Activated naive CD8-positive, alpha-beta T cell (primary cell): ENCODE results near the gene PCNX1.
A peak's percentile ranks its signal among the peaks of the same experiment; 100 is the strongest.

Experiments
- H3K27ac Mint-ChIP-seq: one replicate; pipeline ENCODE4 v1.8.0; 2021; ENCODE audit warnings: mixed read lengths
- H3K27me3 Mint-ChIP-seq: one replicate; pipeline ENCODE4 v1.8.0; 2021; ENCODE audit warnings: mixed read lengths
- H3K36me3 Mint-ChIP-seq: one replicate; pipeline ENCODE4 v1.8.0; 2021; ENCODE audit warnings: mixed read lengths
- H3K4me1 Mint-ChIP-seq: one replicate; pipeline ENCODE4 v1.8.0; 2021; ENCODE audit warnings: low read depth, mixed read lengths
- H3K4me3 Mint-ChIP-seq: one replicate; pipeline ENCODE4 v1.8.0; 2021; ENCODE audit warnings: mild to moderate bottlenecking, mixed read lengths
- H3K9me3 Mint-ChIP-seq: one replicate; pipeline ENCODE4 v1.8.0; 2021; ENCODE audit warnings: low read depth, mixed read lengths

The PCNX1 gene

DNA sequence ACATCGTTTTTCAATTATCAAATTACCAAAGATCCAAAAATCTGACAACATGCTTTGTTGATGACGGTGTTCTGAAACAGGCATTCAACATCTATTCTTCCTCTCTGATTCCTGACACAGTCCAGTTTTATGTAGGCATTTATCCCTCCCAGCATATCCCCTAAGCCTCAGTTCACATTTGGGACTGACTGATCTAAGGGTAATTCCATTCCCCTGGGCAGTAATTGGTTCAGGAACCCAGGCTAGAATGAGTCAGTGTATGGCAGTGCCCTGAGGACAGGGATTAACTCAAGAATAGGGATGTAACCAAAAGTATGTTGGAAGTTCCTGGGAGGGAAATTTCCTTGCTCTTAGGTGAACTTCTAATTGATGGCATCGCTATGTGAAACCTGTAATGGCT is 10.3 kb upstream of the PCNX1 start:
- no peaks in the 10 kb centered on the region for H3K9me3 Mint-ChIP-seq
- no peak overlapping the region for H3K4me3 Mint-ChIP-seq
- no peaks in the 10 kb centered on the region for H3K27me3 Mint-ChIP-seq
- H3K27ac Mint-ChIP-seq, result no peak overlapping the region
- peaks cover 36% of the 10 kb centered on the region for H3K4me1 Mint-ChIP-seq
- H3K36me3 Mint-ChIP-seq, result peaks cover 2% of the 10 kb centered on the region

- Mint-ChIP-seq H3K9me3 (no peaks in the 10 kb centered on the region), H3K4me1 (peaks cover 40% of the 10 kb centered on the region), H3K4me3 (no peak overlapping the region), H3K36me3 (peaks cover 2% of the 10 kb centered on the region), H3K27me3 (no peaks in the 10 kb centered on the region), H3K27ac (peak overlapping the region; percentile 22)
Measured at GRCh38 chr14:70897464-70897863, 9.8 kb upstream of the PCNX1 start.

DNA sequence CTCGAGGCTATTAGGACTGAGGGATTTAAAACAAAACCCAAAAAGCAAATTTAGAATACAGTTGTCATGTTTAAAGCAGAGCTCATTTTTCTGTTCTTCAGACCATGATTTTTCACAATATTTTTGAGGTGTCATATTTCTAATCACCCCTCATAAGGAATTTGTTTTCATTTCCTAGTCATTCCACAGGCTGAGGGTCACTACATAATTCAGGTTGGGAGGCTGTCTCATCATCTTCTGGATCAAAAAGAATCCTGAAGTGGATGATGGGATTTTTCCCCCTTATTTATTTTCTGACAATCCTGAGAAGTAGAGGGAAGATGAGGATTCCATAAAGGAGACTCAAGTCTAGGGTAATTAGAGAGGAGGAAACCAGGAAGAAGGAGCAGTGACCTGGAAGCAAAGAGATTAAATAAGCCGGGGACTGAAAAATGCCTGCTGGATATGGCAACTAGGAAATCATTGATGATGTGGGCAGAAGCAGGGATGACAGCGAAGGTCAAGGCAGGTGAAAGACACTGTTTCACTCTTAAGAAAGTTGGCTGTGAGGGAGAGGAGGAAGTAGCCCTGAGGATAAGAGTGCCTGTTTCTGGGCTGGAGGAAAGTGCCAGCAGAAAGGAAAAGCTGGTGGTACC is 9.0 kb upstream of the PCNX1 start:
- H3K36me3 Mint-ChIP-seq, result peaks cover 2% of the 10 kb centered on the region
- peaks cover 36% of the 10 kb centered on the region for H3K4me1 Mint-ChIP-seq
- H3K9me3 Mint-ChIP-seq, result no peaks in the 10 kb centered on the region
- H3K4me3 Mint-ChIP-seq, result no peak overlapping the region
- H3K27me3 Mint-ChIP-seq, result no peaks in the 10 kb centered on the region
- no peak overlapping the region for H3K27ac Mint-ChIP-seq

GRCh38 chr14:70901269-70901668 is 6.0 kb upstream of the PCNX1 start:
- no peak overlapping the region for H3K27ac Mint-ChIP-seq
- no peaks in the 10 kb centered on the region for H3K9me3 Mint-ChIP-seq
- H3K36me3 Mint-ChIP-seq, result peaks cover 2% of the 10 kb centered on the region
- H3K4me3 Mint-ChIP-seq, result no peak overlapping the region
- no peaks in the 10 kb centered on the region for H3K27me3 Mint-ChIP-seq
- peaks cover 29% of the 10 kb centered on the region for H3K4me1 Mint-ChIP-seq

DNA sequence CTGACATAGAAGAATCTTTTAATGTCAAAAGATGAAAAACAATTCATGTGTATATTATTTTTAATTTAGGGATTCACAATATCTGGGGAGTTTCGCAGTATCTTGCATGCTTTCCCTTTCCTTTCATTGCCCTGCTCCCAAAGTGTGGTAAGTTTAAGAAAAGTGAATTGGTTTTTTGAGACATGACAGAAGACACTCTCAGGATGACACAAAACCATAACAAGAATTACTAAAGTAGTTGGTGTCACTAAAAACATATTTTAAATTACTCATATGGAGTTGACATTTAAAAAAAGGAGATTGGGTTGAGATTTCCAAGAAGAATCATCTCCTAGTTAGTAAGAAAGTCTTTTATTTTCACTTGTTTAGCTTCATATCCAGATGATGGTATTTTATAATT is 5.1 kb upstream of the PCNX1 start:
- H3K4me3 Mint-ChIP-seq, result no peak overlapping the region
- H3K27ac Mint-ChIP-seq, result peak overlapping the region; percentile 17
- H3K9me3 Mint-ChIP-seq, result no peaks in the 10 kb centered on the region
- no peaks in the 10 kb centered on the region for H3K27me3 Mint-ChIP-seq
- no peaks in the 10 kb centered on the region for H3K36me3 Mint-ChIP-seq
- peaks cover 36% of the 10 kb centered on the region for H3K4me1 Mint-ChIP-seq

GRCh38 chr14:70904373-70904772 is 2.9 kb upstream of the PCNX1 start:
- Mint-ChIP-seq H3K4me1 (peaks cover 42% of the 10 kb centered on the region), H3K27me3 (no peaks in the 10 kb centered on the region), H3K9me3 (no peaks in the 10 kb centered on the region), H3K36me3 (no peaks in the 10 kb centered on the region), H3K4me3 (no peak overlapping the region), H3K27ac (peak overlapping the region; percentile 18)

DNA sequence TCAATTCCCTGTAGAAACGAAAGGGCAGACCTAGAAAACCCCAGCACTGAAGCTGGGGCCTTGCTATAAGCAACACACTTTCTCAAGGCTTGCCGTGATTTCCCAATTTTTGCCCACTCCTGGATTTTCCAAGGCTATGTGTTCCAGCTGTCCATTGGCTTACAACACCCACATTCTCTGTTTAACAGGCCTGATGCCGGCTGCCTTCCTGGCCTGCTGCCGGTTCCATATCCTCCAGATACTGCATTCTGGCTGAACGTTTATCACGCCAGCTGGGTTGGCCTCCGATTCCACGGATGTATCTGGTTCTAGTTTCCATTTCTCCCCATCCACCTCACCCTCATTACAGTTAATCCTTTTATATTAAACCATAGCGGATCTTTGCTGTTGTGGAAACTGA is 2.0 kb upstream of the PCNX1 start:
- H3K27me3 Mint-ChIP-seq, result no peaks in the 10 kb centered on the region
- H3K4me1 Mint-ChIP-seq, result peaks cover 49% of the 10 kb centered on the region
- H3K27ac Mint-ChIP-seq, result peak overlapping the region; percentile 66
- no peak overlapping the region for H3K4me3 Mint-ChIP-seq
- H3K36me3 Mint-ChIP-seq, result no peaks in the 10 kb centered on the region
- H3K9me3 Mint-ChIP-seq, result no peaks in the 10 kb centered on the region

DNA sequence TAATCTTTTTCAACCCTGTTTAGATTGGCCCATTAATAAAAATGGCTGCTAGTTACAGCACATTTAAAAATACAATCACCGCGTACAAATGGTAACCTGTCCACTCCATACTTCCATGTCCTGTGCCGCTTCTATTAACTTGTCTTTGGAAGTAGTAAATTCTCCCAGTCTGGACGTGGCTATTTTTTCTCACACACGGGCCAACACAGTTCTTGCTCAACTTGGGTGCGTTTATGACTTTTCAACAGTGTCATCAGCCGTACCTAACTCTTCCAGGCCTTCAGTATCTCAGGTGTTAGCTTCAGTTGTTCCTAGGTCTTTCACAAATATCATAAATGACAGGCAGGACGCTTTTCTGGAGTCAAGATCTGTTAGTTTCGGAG is 475 bp upstream of the PCNX1 start:
- no peaks in the 10 kb centered on the region for H3K36me3 Mint-ChIP-seq
- peak overlapping the region; percentile 98 for H3K27ac Mint-ChIP-seq
- peaks cover 62% of the 10 kb centered on the region for H3K4me1 Mint-ChIP-seq
- H3K4me3 Mint-ChIP-seq, result peak overlapping the region; percentile 92
- H3K9me3 Mint-ChIP-seq, result no peaks in the 10 kb centered on the region
- H3K27me3 Mint-ChIP-seq, result no peaks in the 10 kb centered on the region

DNA sequence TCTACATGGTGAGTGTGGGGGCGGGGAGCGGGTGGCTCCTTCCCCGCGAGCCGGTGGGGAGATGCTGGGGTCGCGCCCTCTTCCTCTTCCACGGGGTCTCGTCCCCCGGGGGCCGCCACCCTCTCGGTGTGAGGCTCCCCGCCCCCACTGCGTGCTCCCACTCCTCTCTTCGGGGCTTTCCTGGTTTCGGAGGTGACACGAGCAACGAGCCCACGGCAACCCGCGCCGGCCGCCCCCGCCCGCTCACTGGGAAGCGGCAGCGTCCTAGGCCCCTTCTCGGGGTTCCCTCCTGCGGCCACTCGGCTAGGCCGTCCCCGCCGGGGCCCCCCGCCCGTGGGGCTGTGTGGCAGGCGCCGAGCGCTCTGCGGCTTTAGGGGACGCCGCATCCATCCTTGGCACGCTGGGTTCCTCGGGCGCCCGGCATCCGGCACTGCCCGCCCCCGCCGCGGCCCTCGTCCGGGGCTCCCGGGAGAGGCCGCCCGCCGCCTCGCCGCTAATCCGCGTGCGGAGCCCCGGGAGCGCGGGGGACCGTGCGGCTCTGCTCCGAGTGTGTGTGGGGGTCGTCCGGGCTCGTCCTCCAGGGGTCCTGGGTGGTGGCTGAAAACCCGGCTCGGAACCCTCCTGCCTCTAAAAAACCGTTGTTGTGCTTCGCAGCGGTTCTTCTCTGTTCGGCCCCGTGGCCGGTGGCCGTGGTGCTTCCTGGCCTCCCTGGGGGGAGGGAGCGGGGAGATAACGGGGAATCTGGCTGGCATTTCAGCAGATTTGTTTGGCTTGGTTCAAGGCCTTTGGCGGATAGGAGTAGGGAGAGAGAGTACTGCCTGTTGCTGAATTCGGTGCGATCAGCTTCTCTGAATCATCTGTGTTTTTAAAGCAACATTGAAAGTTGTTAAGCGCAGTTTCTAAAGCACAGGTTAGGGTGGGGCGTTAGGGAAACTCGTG is 1.0 kb downstream of the PCNX1 start:
- Mint-ChIP-seq H3K27ac (peak overlapping the region; percentile 93), H3K9me3 (no peaks in the 10 kb centered on the region), H3K4me3 (peak overlapping the region; percentile 93), H3K36me3 (no peaks in the 10 kb centered on the region), H3K4me1 (peaks cover 67% of the 10 kb centered on the region), H3K27me3 (no peaks in the 10 kb centered on the region)

- H3K4me3 Mint-ChIP-seq, result peak overlapping the region; percentile 93
- no peaks in the 10 kb centered on the region for H3K36me3 Mint-ChIP-seq
- H3K4me1 Mint-ChIP-seq, result peaks cover 68% of the 10 kb centered on the region
- no peaks in the 10 kb centered on the region for H3K27me3 Mint-ChIP-seq
- H3K27ac Mint-ChIP-seq, result peak overlapping the region; percentile 93
- H3K9me3 Mint-ChIP-seq, result no peaks in the 10 kb centered on the region
Measured at GRCh38 chr14:70908935-70909641, 1.8 kb downstream of the PCNX1 start.

GRCh38 chr14:70909733-70910614 is 2.7 kb downstream of the PCNX1 start:
- peaks cover 69% of the 10 kb centered on the region for H3K4me1 Mint-ChIP-seq
- H3K27ac Mint-ChIP-seq, result peak overlapping the region; percentile 93
- H3K36me3 Mint-ChIP-seq, result no peaks in the 10 kb centered on the region
- no peaks in the 10 kb centered on the region for H3K9me3 Mint-ChIP-seq
- H3K27me3 Mint-ChIP-seq, result no peaks in the 10 kb centered on the region
- peak overlapping the region; percentile 93 for H3K4me3 Mint-ChIP-seq

- Mint-ChIP-seq H3K9me3 (no peaks in the 10 kb centered on the region), H3K36me3 (peaks cover 10% of the 10 kb centered on the region), H3K4me1 (peaks cover 84% of the 10 kb centered on the region), H3K4me3 (peak overlapping the region; percentile 42), H3K27ac (peak overlapping the region; percentile 69), H3K27me3 (no peaks in the 10 kb centered on the region)
Measured at GRCh38 chr14:70915415-70915814, 8.2 kb downstream of the PCNX1 start.

- Mint-ChIP-seq H3K4me3 (peak overlapping the region; percentile 42), H3K27me3 (no peaks in the 10 kb centered on the region), H3K36me3 (peaks cover 10% of the 10 kb centered on the region), H3K9me3 (no peaks in the 10 kb centered on the region), H3K4me1 (peaks cover 84% of the 10 kb centered on the region), H3K27ac (peak overlapping the region; percentile 69)
Measured at GRCh38 chr14:70916300-70916699, 9.0 kb downstream of the PCNX1 start.

DNA sequence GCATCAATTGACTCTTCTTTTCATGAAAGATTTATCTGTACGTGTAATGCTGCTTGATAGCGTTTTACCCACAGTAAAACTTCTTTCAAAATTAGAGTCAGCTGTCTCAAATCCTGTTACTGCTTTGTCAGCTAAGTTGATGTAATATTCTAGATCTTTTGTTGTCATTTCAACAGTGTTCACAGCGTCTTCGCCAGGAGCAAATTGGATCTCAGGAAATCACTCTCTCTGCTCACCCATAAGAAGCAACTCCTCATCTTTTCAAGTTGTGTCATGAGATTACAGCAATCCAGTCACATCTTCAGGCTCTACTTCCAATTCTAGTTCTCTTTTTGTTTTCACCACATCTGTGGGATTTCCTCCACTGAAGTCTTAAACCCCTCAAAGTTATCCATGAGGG is 9.5 kb downstream of the PCNX1 start:
- peak overlapping the region; percentile 14 for H3K4me3 Mint-ChIP-seq
- peak overlapping the region; percentile 74 for H3K27ac Mint-ChIP-seq
- H3K9me3 Mint-ChIP-seq, result no peaks in the 10 kb centered on the region
- H3K36me3 Mint-ChIP-seq, result peaks cover 10% of the 10 kb centered on the region
- peaks cover 84% of the 10 kb centered on the region for H3K4me1 Mint-ChIP-seq
- H3K27me3 Mint-ChIP-seq, result no peaks in the 10 kb centered on the region
